Stimulated activated CD4-positive, alpha-beta T cell treated with anti-CD3 and anti-CD28 coated beads, Interleukin-1b, Interleukin-23, amount 100 ng/mL, for 1 hour (primary cell): ENCODE results near the gene UGT1A10.
"Not testable (repeated sequence)": the region's sequence is repeated elsewhere in the genome, so short reads cannot be mapped to it uniquely, and the experiment has no call there.

ENCODE experiments used
- DNase-seq, 2 donors: peaks; one replicate each; pipeline ENCODE4 v3.0.0-alpha.2; 2020; ENCODE audit warnings: low read depth in 2 of 2

Gene UGT1A10

DNA sequence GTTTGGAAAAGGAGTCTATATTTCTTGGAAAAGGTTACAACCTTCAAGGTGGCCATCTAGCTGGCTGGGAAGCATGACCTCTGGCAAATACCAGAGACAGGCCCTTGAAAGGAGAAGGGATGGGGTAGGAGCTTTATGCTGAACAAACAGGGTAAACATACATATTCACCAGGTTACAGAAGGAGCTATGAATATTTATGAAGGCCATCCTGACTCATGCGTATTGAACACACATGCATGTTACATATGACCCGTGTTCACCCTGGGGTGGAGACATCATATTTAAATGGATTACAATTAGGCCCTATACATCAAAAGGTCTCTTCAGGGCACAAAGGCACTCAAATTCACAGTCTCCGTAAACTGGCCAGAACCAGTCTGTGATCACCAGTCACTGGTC is 19.7 kb downstream of the UGT1A10 start:
- DNase-seq: not testable (repeated sequence)

DNA sequence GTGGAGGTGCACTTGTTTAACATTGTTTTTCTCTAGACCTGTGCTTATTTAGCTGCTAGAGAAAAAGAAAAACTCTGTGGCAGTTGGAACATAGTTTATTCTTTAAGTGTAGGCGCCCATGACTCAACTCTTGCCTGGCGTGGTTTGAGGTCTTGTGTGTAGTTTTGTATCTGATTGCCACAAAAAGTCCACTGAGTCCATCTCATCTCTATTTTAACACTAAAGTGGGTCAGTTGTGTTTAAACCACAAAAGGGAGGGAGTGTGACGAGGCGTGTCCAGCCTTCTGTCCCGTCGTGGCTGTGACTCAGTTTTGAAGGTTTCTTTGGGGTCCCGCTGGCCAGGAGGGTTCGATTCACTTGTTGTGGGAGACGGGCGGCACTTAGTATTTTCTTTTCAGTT is 20.2 kb downstream of the UGT1A10 start:
- DNase-seq: no peak

DNA sequence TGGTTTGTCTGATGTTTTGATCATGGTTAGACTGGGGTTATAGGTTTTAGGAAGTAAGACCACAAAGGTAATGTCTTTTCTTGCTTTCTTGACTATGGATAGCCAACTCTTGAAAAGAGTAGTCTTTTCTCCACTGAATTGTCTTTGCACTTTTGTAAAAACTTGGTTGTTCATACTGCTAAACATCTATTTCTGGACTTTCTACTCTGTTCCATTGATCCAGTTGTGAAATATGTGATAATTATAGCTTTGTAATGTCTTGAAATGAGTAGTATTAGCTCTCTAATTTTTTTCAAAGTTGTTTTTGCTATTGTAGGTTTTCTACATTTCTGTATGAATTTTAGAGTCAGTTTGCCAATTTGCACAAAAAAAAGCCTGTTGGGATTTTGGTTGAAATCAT is 22.4 kb downstream of the UGT1A10 start:
- no peak for DNase-seq

- DNase-seq: no peak
Observed at GRCh38 chr2:233663911-233664310, 27.7 kb downstream of the UGT1A10 start.

DNA sequence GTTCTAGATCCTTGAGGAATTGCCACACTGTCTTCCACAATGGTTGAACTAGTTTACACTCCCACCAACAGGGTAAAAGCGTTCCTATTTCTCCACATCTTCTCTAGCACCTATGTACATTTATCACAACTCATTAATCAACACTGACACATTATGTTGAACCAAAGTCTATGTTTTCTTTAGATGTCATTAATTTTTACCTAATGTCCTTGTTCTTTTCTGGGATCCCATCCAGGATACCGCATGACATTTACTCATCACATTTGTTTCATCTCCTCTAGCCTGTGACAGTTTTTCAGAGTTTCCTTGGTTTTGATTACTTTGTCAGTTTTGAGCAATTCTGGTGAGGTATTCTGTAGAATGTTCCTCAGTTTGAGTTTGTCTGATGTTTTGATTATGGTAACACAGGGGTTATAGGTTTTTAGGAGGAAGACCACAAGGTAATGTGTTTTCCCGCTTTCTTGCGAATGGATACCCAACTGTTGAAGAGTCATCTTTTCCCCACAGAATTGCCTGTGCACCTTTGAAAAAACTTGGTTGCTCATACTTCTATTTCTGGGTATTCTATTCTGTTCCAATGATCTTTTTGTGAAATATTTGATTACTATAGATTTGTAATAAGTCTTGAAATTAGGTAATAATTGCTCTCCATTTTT is 32.5 kb downstream of the UGT1A10 start:
- no peak for DNase-seq

GRCh38 chr2:233671290-233672161 is 35.3 kb downstream of the UGT1A10 start, which contains the start of gene UGT1A9:
TSS of gene UGT1A9 (plus strand) at chr2:233671898. CDS start at chr2:233671935, 37 bp downstream.
- no peak for DNase-seq

DNA sequence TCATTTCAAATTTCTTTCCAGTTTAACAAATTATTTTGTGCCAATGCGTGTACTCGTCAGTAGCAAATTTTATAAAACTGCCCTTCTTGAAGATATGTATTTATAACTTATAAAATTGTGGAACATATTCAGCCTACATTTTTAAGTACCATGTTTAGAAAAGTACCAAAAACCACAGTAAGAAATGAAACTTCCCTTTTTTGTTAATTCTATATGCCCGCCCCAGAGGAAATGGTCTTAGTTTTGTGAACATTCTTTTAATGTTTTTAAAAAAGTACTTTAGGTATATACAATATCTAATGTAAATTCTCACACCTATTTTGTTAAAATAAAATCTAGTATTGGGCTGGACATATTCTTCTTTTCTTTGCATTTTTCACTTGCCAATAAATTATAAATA is 36.6 kb downstream of the UGT1A10 start:
- no peak for DNase-seq

DNA sequence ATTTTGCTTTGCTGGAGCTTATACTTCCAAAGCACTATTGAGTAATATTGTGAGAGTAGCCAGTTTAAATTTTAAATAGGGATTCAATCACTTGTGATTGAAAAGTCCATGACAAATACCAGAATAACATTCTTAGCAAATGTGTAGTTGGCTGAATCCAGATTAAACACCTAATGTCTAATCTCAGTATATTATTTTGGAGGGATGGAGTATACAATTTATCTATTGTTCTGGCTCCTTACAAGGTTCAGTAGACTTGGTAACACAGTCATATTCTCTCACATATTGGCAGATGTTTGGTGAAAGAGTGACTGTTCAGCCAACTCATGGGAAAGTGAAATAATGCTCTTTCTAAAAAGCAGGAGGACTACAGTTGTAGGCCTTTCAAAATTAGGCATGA is 37.6 kb downstream of the UGT1A10 start:
- no peak for DNase-seq

- no peak for DNase-seq
Observed at GRCh38 chr2:233674314-233674713, 38.1 kb downstream of the UGT1A10 start.

GRCh38 chr2:233674995-233675394 is 38.7 kb downstream of the UGT1A10 start:
- no peak for DNase-seq

DNA sequence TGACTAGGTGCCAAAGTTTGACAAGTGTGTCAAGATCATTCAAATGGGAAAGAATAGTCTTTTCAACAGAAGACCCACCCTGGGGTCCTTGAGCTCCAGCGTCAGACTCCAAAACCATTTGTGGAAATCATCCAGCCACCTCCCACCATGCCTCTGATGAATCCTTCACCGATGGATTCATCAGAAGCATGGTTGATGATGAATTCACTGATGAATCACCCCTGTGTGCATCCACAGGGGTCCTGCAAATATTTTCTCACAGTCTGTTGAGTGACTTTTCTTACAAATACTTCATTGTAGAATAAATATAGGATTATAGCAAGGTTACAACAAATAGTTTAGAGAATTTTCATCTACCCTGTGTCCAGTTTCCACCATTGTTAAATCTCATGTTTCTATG is 39.8 kb downstream of the UGT1A10 start:
- DNase-seq: no peak

DNA sequence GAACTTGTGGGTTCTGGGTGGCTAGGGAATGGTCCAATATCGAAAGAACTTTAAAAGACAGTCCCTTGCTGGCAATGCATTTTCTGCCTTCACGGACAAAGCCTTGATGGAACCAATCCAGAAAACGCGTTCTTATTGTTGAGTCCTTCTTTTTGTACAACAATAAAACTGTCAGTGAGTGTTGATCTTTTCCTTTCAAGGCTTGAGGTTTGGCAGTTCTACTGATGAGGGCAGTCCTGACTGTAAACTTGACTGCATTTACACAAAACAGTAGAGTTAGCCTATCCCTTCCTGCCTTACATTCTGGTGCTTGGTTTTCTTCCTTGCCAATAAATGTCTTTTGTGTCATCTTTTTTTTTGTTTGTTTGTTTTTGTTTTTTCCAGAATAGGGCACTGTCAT is 42.9 kb downstream of the UGT1A10 start:
- DNase-seq: no peak

DNA sequence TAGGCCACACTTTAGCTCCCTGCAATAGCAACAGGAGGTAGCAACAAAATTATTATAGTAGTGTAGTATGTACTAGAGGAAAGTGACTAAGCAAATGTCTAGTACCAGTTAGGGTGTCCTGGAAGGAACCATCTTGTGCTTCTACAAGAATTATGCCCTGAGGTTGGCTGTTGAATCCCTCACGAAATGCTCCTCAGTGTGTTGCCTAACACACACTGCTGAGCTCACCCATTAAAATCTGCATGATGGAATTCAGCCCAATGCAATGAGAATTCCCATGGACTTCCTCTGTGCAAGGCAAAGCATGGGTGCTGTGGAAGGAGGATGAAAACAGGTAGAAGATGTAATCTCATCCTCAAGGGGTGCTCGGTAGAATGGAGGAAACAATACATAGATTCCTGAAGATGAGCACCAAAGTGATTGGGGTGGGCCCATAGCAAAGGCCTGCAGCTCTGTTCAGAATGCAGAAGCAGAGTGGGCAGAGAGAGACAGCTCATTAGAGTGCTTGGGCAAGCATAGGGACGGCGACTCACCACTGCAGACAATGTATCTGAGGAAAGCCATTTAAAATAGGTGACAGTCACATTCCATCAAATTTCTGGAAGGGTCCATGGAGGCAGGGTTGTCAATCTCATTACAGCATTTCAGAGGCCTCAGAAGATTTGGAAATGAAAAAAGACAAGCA is 44.3 kb downstream of the UGT1A10 start:
- DNase-seq: no peak

GRCh38 chr2:233681521-233682099 is 45.4 kb downstream of the UGT1A10 start, which contains the start of gene UGT1A7:
TSS of gene UGT1A7 (plus strand) at chr2:233681901. CDS start at chr2:233681938, 37 bp downstream.
- no peak for DNase-seq

GRCh38 chr2:233684640-233685039 is 48.4 kb downstream of the UGT1A10 start:
- no peak for DNase-seq

DNA sequence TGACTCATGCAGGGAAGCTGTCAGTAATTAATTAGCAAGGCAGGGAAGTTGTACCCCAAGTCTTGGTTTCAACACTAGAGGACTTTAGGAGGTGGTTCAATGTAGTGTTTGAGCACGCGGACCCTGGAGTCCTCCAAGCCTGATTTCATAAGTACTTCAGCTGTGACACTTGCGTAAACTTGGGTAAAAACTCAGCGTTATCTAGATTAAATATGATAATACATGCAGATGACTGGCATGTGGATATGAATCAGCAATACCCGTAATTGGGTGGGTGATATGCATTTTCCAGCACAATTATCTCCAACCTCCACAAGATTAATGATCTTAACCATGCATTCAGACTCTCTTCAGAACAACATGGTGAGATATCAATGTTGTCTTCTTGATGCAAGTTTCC is 50.7 kb downstream of the UGT1A10 start:
- DNase-seq: no peak

DNA sequence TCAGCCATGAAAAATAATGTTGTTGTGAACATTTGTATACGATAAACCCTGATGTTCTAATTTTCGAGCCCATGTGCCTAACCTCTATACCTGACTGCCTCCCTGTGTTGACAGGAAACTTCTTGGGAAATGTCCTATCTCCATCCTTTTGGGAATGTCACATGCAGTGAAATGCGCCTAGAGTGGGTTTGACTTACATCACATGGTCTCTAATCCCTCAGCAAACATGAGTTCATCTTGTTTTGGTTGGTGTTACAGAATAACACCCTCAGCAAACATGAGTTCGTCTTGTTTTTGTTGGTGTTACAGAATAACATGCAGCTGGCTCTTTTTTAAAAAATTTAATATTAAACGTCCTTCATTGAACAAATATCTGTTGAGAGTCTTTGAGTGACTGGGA is 52.1 kb downstream of the UGT1A10 start:
- no peak for DNase-seq

- no peak for DNase-seq
Observed at GRCh38 chr2:233689031-233689430, 52.8 kb downstream of the UGT1A10 start.

DNA sequence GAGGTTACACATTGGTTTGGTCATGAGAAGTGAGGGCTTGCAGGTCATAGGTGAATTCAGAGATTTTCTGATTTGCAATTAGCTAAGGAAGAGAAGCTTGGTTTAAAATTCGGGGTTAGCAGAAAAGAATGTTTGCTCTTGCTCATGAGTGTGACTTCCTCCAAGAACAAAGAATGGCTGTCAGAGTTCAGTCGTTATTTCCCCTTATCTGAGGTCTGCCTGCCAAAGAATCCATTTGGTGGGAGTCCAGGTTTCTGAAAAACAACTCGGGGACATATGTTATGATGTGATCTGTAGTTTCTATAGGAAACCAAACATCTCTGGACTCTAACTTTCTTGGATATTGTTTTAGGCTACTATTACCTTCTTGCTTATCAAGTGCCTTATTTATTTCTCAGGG is 53.3 kb downstream of the UGT1A10 start:
- DNase-seq: no peak

- DNase-seq: no peak
Observed at GRCh38 chr2:233690444-233690843, 54.2 kb downstream of the UGT1A10 start.

DNA sequence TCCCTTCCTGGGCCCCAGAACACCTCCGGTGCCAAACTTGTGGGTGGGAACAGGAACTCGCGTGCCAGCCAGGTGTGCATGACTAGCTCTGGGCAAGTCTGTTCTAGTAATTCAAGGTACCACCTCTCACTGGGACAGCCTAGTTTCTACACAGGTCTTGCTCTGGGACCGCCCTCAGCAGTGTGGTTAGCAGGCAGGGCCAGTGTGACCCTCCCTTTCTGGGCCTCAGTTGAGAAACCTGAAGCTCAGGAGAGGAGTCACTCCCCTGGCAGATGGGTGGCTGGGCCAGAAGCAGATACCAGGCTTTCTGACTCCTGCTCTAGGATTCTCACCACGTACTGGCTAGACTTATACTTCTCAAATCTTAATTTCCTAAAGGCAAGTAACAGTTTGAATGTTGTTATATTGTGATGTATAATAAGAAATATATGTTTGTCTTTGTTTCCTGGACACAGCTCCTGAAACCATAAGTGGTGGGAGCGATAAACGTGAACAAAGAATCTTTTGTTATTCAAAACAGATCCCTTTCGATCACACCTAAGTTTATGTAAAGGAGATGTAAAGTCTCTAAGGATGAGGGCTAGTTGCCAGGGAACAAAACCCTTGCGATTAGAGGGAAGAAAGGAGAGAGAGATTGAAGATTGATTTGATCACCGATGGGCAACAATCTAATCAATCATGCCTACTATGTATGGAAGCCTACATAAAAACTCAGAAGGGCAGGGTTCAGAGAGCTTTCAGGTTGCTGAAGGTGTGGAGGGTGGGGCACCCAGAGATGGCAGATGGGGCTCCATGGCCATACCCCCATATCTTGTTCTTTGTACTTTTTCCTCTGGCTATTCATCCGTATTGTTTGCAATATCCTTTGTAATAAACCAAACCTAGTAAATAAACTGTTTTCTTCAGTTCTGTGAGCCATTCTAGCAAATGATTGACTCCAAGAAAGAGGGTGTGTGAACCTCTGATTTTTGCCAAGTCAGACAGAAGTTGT is 55.5 kb downstream of the UGT1A10 start:
- no peak for DNase-seq
